AG08396 (cell line): Measurements from ENCODE around the gene YDJC.
"Not testable (repeated sequence)": the region's sequence is repeated elsewhere in the genome, so short reads cannot be mapped to it uniquely, and the experiment has no call there.

Experiments used
- DNase-seq: peaks from one replicate; pipeline ENCODE4 v3.0.0; 2012; ENCODE audit warnings: low spot score, mixed read lengths

YDJC gene

GRCh38 chr22:21631025-21631424 is 1.2 kb upstream of the YDJC start:
- DNase-seq = no peak

- DNase-seq = no peak
These were observed 1.2 kb downstream of the YDJC start for GRCh38 chr22:21628386-21629254.

GRCh38 chr22:21626735-21627469 is 2.9 kb downstream of the YDJC start:
- DNase-seq = no peak

- DNase-seq = no peak
These were observed 3.6 kb downstream of the YDJC start for GRCh38 chr22:21626073-21626734.

- no peak for DNase-seq
These were observed 4.7 kb downstream of the YDJC start for GRCh38 chr22:21624880-21625791.

GRCh38 chr22:21624120-21624879 is 5.5 kb downstream of the YDJC start:
- DNase-seq = no peak

- DNase-seq = no peak
These were observed 6.2 kb downstream of the YDJC start for GRCh38 chr22:21623648-21623970.

GRCh38 chr22:21622919-21623647 is 6.7 kb downstream of the YDJC start:
- DNase-seq = no peak

- no peak for DNase-seq
These were observed 7.6 kb downstream of the YDJC start for GRCh38 chr22:21622011-21622918.

GRCh38 chr22:21621025-21621424 is 8.8 kb downstream of the YDJC start:
- DNase-seq = no peak

GRCh38 chr22:21617337-21617736 is 12.5 kb downstream of the YDJC start:
- DNase-seq = not testable (repeated sequence)

GRCh38 chr22:21615731-21616130 is 14.1 kb downstream of the YDJC start:
- no peak for DNase-seq

GRCh38 chr22:21613553-21614233 is 16.1 kb downstream of the YDJC start:
- DNase-seq = no peak

GRCh38 chr22:21612858-21613257 is 17.0 kb downstream of the YDJC start:
- DNase-seq = no peak

- DNase-seq = no peak
These were observed 18.4 kb downstream of the YDJC start for GRCh38 chr22:21611210-21611977.

- not testable (repeated sequence) for DNase-seq
These were observed 20.2 kb downstream of the YDJC start for GRCh38 chr22:21609556-21610157.

- no peak for DNase-seq
These were observed 23.0 kb downstream of the YDJC start for GRCh38 chr22:21606775-21607174.
